Heart right ventricle (tissue), 16 donors: ENCODE data around the gene SNRNP48. TPM values are rescaled to one million over a fixed set of nuclear protein-coding genes. Genes with fewer than 3 reads are reported as not detected.

Experiments used
- ATAC-seq, 8 donors: fragments of 200-7000 bp; cut with Tn5 transposase; one replicate each; pipeline ENCODE4 v1.9.1; 2020; ENCODE audit warnings: mild to moderate bottlenecking in 8 of 8, moderate library complexity in 8 of 8, moderate number of reproducible peaks in 1 of 8
- DNase-seq, 2 donors: peaks; one replicate each; pipeline ENCODE4 v3.0.0-alpha.2; 2020
- H3K27ac ChIP-seq, 10 donors: fragments of 200-600 bp; sonication (generic) in 2 of 10; one replicate each; pipeline versions ENCODE4 v1.5.0 to v1.8.0; 2020 to 2022; ENCODE audit warnings: mild to moderate bottlenecking in 3 of 10
- H3K27me3 ChIP-seq, 7 donors: fragments of 200-600 bp; one replicate each; pipeline ENCODE4 v1.8.0; 2021 to 2022; ENCODE audit warnings: mild to moderate bottlenecking in 2 of 7
- H3K36me3 ChIP-seq, 9 donors: fragments of 200-600 bp; sonication (generic) in 1 of 9; one replicate each; pipeline versions ENCODE4 v1.5.0 to v1.8.0; 2020 to 2022; ENCODE audit warnings: mild to moderate bottlenecking in 2 of 9
- H3K4me1 ChIP-seq, 9 donors: fragments of 200-600 bp; sonication (generic) in 1 of 9; one replicate each; pipeline versions ENCODE4 v1.5.0 to v1.8.0; 2020 to 2022; ENCODE audit warnings: mild to moderate bottlenecking in 4 of 9
- H3K4me3 ChIP-seq, 10 donors: fragments of 200-600 bp; sonication (generic) in 2 of 10; one replicate each; pipeline versions ENCODE4 v1.5.0 to v1.8.0; 2020 to 2022; ENCODE audit warnings: mild to moderate bottlenecking in 7 of 10, moderate library complexity in 2 of 10
- H3K9me3 ChIP-seq, 11 donors: fragments of 200-600 bp in 10 of 11; sonication (generic) in 2 of 11; one replicate each; pipeline versions ENCODE4 v1.5.0 to v1.8.0; 2013 to 2022; ENCODE audit warnings: mild to moderate bottlenecking in 2 of 11, control low read depth in 1 of 11, moderate library complexity in 1 of 11
- CTCF ChIP-seq, 9 donors: fragments of 200-600 bp; sonication (generic) in 2 of 9; IDR thresholded peaks; one replicate each; pipeline versions ENCODE4 v1.5.0 to v1.8.0; 2021 to 2022; ENCODE audit warnings: antibody characterized with exemption in 9 of 9, mild to moderate bottlenecking in 5 of 9, moderate library complexity in 1 of 9
- WGBS, 2 donors: extraction: QIAGEN DNeasy Blood & Tissue Kit; methylation state at CpG; one replicate each; pipeline ENCODE4 v1.1.7; 2013; ENCODE audit warnings: inconsistent platforms in 1 of 2; 5-methylcytosine and 5-hydroxymethylcytosine counted together
- intact Hi-C, 10 donors: fragments of 100-400 bp; cut with DNase I; formaldehyde crosslinking; loops; one replicate each; pipeline versions ENCODE4 v1.11.1 to v1.14.2; 2022
- polyA plus RNA-seq, 2 donors: library from polyadenylated mRNA; stranded (reverse); fragments of 200-250 nt; gene quantifications; one replicate each; pipeline ENCODE4 v1.2.3, GENCODE V29; 2013
- total RNA-seq, 10 donors: library from RNA; stranded (reverse); fragmentation: NEBNext Ultra II Directional in 3 of 10; extraction: Animal tissue kit (Norgen Biotek cat#: 25700) in 3 of 10; gene quantifications; one replicate each; pipeline versions ENCODE4 v1.2.1 to v1.2.4, GENCODE V29; 2021 to 2023
- donor health status: Arrhythmogenic right ventricular cardiomyopathy.
- donor health status: ischemic (EF 13 %, LVEDD 7.1; RV severe dilation, severe dysfunction).
- donor health status: healthy with polysubstance abuse.
- donor health status: DM: no; HTN: yes; CAD: no.
- donor health status: DM: no; HTN: no; CAD: no.
- donor health status: ischemic (EF 25% LVEDD 6.9; RV normal size, moderate dysfunction).
- donor health status: ischemic (EF 25% LVEDD 5.7; RV mildly dilated, moderate dysfunction).
- donor health status: healthy.
- donor health status: DM: yes; HTN: yes; CAD: no.
- donor health status: Ischemic cardiomyopathy.
- donor health status: ischemic (EF 35%, LVEDD 5.7; RV mildly dilated, moderate dysfunction).
- donor health status: nonischemic (EF 11% LVEDD 7.7; RV severe dilation, severe dysfunction).
- donor health status: DM: yes; HTN: yes; CAD: no.
- donor health status: PGD.
- donor health status: ischemic (EF 29% LVEDD 5.4; RV normal size, mild dysfunction).
- donor health status: nonischemic (EF 23%, LVEDD 6.1; RV moderate dilation, normal function).

SNRNP48 gene
- total and polyA plus RNA-seq, 12 donors = 9.1 to 21.1 (median 13.1) TPM

- Histone ChIP-seq H3K4me1 (no peaks in the 10 kb centered on the region), H3K4me3 (no peak overlapping the region), H3K27me3 (no peaks in the 10 kb centered on the region), H3K36me3 (no peaks in the 10 kb centered on the region), H3K27ac (no peak overlapping the region), H3K9me3 (no peaks in the 10 kb centered on the region)
- 67 to 77% methylated on average over 4 of the region's 4 CpGs for WGBS, 2 donors
- no peak for DNase-seq
- intact Hi-C loops = no loop called here
- no peak for TF ChIP-seq CTCF (IDR thresholded peaks at IDR 0.05)
- no peak for ATAC-seq
Observed at GRCh38 chr6:7624796-7625710, 35.1 kb downstream of the SNRNP48 start.

GRCh38 chr6:7628479-7628878 is 38.5 kb downstream of the SNRNP48 start:
- TF ChIP-seq CTCF (IDR thresholded peaks at IDR 0.05) = no peak
- DNase-seq (no peak), ATAC-seq (peak in 3 of 8 donors; percentile 51 to 58 (median 55))
- H3K9me3 ChIP-seq = no peaks in the 10 kb centered on the region
- H3K4me1 ChIP-seq = no peaks in the 10 kb centered on the region
- no peaks in the 10 kb centered on the region for H3K27me3 ChIP-seq
- no peak overlapping the region for H3K4me3 ChIP-seq
- no peaks in the 10 kb centered on the region for H3K36me3 ChIP-seq
- H3K27ac ChIP-seq = peak overlapping the region in 1 of 10 donors; percentile 39
- WGBS, 2 donors = 79 to 88% methylated on average over 2 of the region's 2 CpGs
- intact Hi-C loops = no loop called here

- no peak for TF ChIP-seq CTCF (IDR thresholded peaks at IDR 0.05)
- Histone ChIP-seq H3K4me1 (no peaks in the 10 kb centered on the region), H3K27me3 (no peaks in the 10 kb centered on the region), H3K4me3 (no peak overlapping the region), H3K9me3 (no peaks in the 10 kb centered on the region), H3K36me3 (no peaks in the 10 kb centered on the region), H3K27ac (peak overlapping the region in 1 of 10 donors; percentile 39)
- ATAC-seq (peak in 5 of 8 donors; percentile 69 to 81 (median 75)), DNase-seq (peak in 1 of 2 donors; percentile 31)
- intact Hi-C loops = no loop called here
- 84 to 85% methylated on average over 11 of the region's 11 CpGs for WGBS, 2 donors
Observed at GRCh38 chr6:7628909-7629308, 38.9 kb downstream of the SNRNP48 start.

- WGBS, 2 donors = 38 to 60% methylated on average over 2 of the region's 2 CpGs
- no peaks in the 10 kb centered on the region for H3K9me3 ChIP-seq
- TF ChIP-seq CTCF (IDR thresholded peaks at IDR 0.05) = no peak
- no peaks in the 10 kb centered on the region for H3K36me3 ChIP-seq
- no peaks in the 10 kb centered on the region for H3K4me1 ChIP-seq
- H3K27me3 ChIP-seq = no peaks in the 10 kb centered on the region
- ATAC-seq (no peak), DNase-seq (no peak)
- intact Hi-C loops = no loop called here
- H3K4me3 ChIP-seq = no peak overlapping the region
- no peak overlapping the region for H3K27ac ChIP-seq
Observed at GRCh38 chr6:7629321-7629720, 39.3 kb downstream of the SNRNP48 start.
